ENCODE measurements around the gene GATA3.

GATA3 gene

GRCh38 chr10:8048281-8049008, 6.0 kb upstream of the GATA3 start:
- DNase-seq: no peak
- intact Hi-C loops (cut with DNase I): no loop called here

- DNase-seq: peak in 2 of 42 donors; percentile 25 to 27
- intact Hi-C loops (cut with DNase I): no loop called here
These were observed 5.2 kb upstream of the GATA3 start for GRCh38 chr10:8049045-8049864.

GRCh38 chr10:8049865-8050555, 4.5 kb upstream of the GATA3 start:
- DNase-seq: peak in 2 of 42 donors; percentile 25 to 34
- intact Hi-C loops (cut with DNase I): no loop called here

GRCh38 chr10:8050556-8051108, 3.9 kb upstream of the GATA3 start:
- intact Hi-C loops (cut with DNase I): no loop called here
- peak in 2 of 42 donors; percentile 28 to 41 for DNase-seq

- DNase-seq: peak in 2 of 42 donors; percentile 14 to 36
- intact Hi-C loops (cut with DNase I): no loop called here
These were observed 3.2 kb upstream of the GATA3 start for GRCh38 chr10:8051109-8051821.

- DNase-seq: peak in 2 of 42 donors; percentile 23 to 33
- intact Hi-C loops (cut with DNase I): no loop called here
These were observed 2.6 kb upstream of the GATA3 start for GRCh38 chr10:8051851-8052257.

- peak in 1 of 42 donors; percentile 40 for DNase-seq
- intact Hi-C loops (cut with DNase I): no loop called here
These were observed 2.0 kb upstream of the GATA3 start for GRCh38 chr10:8052341-8052955.

- DNase-seq: no peak
- intact Hi-C loops (cut with DNase I): no loop called here
These were observed 1.5 kb upstream of the GATA3 start for GRCh38 chr10:8052956-8053445.

GRCh38 chr10:8053446-8054243, 843 bp upstream of the GATA3 start:
- peak in 37 of 42 donors; percentile 9 to 71 (median 50) for DNase-seq
- intact Hi-C loops (cut with DNase I): no loop called here

GRCh38 chr10:8054244-8054493, 319 bp upstream of the GATA3 start:
- intact Hi-C loops (cut with DNase I): no loop called here
- DNase-seq: no peak

GRCh38 chr10:8055420-8056349, 1.2 kb downstream of the GATA3 start:
- intact Hi-C loops (cut with DNase I): no loop called here
- DNase-seq: peak in 1 of 42 donors; percentile 19

GRCh38 chr10:8056378-8056777, 1.9 kb downstream of the GATA3 start:
- peak in 1 of 42 donors; percentile 13 for DNase-seq
- intact Hi-C loops (cut with DNase I): no loop called here

- intact Hi-C loops (cut with DNase I): no loop called here
These were observed 2.4 kb downstream of the GATA3 start for GRCh38 chr10:8056871-8057331.

GRCh38 chr10:8057636-8058273, 3.3 kb downstream of the GATA3 start:
- intact Hi-C loops (cut with DNase I): no loop called here
- peak in 1 of 42 donors; percentile 21 for DNase-seq

More at GRCh38 chr10:8056871-8057331, 2.4 kb downstream of the GATA3 start:
- DNase-seq: peak in 1 of 42 donors; percentile 21

GRCh38 chr10:8058274-8059111, 4.0 kb downstream of the GATA3 start:
- no peak for DNase-seq
- intact Hi-C loops (cut with DNase I): no loop called here

Data from head of caudate nucleus (tissue), 42 donors.